Dedifferentiated amniotic fluid mesenchymal stem cell (primary cell): ENCODE results near the gene SERBP1.
"Not testable (repeated sequence)": the region's sequence is repeated elsewhere in the genome, so short reads cannot be mapped to it uniquely, and the experiment has no call there.

Experiments
- DNase-seq: peaks from one replicate; pipeline ENCODE4 v3.0.0-alpha.2; 2016; ENCODE audit errors: extremely low spot score

The SERBP1 gene

DNA sequence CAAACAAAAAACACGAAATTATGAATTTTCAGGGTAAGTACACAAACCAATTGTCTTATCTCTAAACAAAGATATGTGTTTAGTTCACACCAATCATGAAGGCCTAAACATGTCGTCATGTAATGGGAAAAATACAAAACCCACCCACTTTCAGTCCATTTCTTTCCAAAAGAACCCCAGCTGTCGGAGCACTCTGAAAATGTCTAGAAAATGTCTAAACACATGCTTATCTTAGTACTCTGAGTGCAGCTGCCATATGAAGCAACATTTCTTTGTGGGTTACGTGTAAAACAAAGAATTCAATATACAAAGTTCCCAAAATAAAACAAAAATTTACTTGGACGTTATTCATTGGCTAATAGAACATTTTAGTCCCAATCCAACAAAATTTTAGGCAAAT, 22.7 kb downstream of the SERBP1 start:
- DNase-seq: no peak

DNA sequence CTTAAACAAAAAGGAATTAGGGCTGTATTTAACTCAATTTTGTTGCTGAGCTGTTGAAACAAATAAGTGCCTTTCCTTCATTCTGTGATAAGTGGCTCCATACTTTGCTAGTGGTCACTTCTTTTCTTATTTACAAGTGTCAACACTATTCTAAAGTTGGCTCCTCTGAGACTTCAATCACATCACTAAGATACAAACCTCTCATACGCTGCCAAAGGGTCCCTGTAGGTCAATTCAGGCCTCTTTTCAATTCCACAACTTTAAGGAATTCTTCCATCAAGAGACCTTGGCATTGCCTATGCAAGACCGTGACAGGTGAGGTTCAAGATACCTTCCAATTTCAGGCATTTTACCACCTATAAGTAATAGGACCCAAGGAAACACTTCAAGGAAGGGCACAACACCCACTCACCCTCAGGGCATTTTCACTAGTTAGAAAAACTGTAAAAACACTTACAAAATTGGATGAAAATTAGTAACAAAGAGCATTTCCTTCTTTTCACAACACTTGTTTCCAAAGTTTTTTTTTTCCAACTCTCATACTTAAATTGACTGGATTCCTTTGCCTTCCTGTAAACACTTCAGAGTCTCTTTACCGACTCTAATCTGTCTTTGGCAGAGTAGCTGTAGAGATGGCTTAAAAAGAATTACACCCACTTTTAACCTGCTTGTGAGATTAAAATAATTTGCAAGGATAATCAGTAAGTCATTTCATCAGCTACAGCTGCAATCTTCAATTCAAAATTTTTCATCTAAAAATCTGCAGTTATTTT, 24.5 kb downstream of the SERBP1 start:
- DNase-seq: no peak

DNA sequence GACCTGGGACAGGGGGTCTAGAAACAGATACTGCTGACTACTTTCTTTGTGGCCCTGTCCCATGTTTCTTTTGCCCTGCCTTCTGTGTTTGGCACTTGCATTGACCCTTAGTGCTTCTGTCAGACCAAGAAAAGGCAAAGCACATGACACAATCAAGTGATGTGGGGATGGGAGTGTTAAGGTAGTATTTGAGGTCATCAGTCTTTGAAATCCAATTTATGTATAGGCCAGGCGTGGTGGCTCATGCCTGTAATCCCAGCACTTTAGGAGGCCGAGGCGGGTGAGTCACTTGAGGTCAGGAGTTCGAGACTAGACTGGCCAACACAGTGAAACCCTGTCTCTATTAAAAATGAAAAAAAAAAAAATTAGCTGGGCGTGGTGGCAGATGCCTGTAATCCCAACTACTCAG, 26.0 kb downstream of the SERBP1 start:
- no peak for DNase-seq

DNA sequence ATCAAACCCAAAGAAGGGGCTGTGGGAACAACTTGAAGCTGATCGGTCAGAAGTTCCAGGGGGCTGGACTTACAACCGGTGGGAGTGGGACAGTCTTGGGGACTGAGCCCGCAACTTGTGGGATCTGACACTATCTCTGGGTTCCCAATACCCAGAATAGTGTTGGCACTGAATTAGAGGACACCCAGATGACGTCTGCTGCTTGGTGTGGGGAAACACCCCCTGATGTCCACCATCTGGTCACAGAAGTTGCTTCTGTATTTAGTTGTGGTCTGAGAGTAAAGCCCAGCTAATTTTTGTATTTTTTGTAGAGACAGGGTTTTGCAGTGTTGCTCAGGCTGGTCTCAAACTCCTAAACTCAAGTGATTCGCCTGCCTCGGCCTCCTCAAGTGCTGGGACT, 28.8 kb downstream of the SERBP1 start:
- no peak for DNase-seq

DNA sequence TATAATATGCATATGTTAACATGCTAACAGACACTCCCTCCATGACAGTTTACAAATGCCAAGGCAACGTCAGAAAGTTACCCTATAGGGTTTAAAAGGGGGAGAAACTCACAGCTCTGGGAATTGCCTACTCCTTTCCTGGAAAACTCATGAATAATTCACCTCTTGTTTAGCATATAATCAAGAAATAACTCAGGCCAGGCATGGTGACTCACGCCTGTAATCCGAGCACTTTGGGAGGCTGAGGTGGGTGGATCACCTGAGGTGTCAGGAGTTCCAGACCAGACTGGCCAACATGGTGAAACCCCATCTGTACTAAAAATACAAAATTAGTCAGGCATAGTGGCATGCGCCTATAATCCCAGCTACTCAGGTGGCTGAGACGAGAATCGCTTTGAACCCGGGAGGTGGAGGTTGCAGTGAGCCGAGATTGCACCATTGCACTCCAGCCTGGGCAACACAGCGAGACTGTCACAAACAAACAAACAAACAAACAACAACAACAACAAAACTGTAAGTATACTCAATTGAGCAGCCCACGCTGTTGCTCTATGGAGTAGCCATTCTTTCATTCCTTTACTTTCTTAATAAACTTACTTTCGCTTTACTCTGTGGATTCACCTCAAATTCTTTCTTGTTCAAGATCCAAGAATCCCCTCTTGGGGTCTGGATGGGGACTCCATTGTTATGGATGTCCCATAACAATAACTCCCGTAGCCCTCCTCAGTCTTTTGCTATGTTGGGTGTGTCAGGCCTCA, 30.0 kb downstream of the SERBP1 start:
- DNase-seq: not testable (repeated sequence)

DNA sequence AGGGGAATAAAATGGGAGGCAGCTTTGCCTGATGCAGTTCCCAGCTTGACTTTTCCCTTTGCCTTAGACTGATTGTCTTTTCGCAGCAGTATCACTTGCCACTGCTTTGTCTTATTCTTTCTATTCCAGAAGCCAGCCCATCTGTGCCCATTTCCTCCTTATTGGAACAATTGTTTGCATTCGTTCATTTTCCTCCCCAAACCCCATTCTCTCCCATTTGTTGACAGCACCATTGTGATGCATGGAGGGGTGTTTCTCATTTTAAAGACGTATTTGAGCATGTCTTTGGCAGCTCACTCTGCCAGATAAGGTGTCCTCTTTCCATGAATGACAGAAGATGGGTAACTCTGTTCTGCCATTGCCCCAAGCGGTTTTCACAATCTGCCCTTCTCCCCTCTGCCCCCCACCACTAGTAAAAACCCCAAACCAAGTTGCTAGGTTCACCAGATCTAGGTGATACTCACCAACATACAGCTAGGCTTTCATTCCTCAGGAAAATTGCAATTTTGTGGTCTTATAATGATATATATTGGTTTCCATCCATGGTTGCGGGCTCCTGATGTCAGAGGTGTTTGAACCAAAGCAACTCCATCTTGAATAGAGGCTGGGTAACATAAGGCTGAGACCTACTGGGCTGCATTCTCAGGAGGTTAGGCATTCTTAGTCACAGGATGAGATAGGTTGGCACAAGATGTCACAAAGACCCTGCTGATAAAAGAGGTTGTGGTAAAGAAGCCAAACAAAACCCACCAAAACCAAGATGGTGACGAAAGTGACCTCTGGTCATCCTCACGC, 30.8 kb downstream of the SERBP1 start:
- DNase-seq: no peak

DNA sequence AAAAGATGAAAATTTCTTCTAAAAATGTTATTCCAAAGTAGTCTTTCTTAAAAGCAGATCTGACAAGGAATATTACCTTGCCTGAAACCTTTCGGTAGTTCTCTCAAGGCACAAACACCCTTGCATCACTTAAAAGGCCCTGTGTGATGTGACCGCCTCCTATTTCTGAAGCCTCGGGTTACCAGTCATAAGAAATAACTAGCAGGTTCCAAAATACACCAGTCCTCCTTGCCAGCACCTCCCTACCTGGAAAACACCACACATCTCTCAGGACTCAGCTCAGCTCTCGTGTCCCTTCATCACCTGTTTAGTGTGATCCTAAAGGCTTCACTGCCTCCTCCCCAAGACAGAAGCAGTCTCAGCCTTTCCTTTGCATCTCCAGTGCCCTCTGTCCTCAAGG, 35.7 kb downstream of the SERBP1 start:
- DNase-seq: no peak

DNA sequence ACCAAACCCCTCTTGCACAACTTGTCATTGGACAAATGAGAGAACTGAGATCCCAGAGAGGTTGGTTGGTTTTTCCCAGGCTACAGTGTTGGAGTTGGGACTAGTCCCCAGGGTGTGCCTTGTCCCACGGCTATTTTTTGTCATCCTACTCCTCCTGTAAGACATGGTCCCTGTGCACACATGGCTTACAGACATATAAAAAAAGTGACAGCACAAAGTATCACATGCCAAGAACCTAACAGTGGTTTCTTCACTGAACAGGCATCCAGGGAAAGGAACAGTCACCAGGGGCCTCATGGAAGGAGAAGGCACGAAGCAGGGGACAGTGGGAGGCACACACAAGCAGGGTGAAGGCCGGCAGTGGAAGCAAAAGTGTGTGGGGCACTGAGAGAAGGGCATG, 36.5 kb downstream of the SERBP1 start:
- no peak for DNase-seq

DNA sequence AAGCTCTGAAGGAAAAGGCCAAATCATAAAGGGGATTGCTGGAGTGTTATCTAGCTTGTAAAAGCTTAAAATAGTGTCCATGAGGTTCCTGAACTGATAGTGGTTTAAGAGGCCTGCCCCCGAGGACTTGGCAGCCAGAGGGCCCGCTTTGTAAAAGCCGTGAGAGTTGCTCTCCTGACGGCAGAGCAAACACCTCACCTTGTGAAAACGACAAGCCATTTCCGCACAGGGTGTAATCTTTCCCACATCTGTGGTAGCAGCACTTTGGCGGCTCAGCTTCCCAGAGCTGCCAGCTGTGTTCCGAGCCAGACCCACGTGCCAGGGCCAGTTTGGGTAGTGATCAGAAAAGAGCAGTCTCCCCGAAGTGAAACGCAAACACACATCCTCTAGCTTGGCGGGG, 37.0 kb downstream of the SERBP1 start:
- no peak for DNase-seq

DNA sequence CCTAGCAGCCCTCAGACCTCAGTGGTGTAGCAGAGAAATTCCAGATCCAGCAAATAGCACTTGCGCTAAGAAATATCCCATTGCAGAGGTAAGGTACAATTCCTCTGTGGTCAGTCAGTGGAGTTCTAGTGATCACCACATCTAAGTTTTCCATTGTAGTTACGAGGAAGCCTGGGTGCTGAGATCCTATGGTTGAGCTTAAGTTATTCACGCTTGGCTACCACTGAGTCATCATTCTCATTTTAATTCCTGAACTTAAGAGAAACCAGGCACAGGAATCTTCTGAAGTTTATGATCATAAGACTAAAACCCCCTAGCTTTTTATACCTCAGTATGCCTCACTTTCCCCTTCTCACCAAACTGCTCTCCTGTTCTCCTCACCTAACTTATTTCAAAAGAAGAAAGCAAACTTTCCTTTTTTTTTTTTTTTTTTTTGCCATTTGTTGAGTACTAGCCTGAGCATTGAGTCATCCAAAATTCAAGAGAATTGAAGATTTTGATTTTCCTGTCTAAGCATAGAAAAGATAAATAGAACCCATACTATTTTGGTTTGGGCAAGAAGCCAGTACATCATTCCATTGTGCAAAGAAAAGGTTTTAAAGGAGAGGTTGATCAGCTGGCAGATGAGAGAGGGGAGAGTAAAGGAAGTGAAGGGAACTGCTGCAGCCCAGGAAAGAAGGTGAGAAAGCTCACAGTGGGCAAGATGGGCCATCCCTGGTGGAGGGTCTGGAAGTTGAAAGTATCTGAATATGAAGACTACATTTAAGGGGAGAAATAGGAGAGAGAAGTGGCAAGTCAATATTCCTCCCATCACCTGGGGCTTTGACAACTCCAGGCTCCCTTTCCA, 39.9 kb downstream of the SERBP1 start:
- peak; percentile 67 for DNase-seq

DNA sequence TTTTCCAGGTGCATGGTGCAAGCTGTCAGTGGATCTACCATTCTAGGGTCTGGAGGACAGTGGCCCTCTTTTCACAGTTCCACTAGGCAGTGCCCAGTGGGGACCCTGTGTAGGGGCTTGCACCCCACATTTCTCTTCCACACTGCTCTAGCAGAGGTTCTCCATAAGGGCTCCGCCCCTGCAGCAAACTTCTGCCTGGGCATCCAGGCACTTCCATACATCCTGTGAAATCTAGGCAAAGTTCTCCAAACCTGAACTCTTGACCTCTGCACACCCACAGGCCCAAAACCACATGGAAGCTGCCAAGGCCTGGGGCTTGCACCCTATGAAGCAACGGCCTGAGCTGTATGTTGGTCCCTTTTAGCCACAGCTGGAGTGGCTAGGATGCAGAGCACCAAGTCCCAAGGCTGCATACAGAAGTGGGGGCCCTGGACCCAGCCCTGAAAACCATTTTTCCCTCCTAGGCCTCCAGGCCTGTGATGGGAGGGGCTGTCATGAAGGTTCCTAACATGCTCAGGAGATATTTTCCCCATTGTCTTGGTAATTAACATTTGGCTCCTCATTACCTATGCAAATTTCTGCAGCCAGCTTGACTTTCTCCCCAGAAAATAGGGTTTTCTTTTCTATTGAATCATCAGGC, 46.1 kb downstream of the SERBP1 start:
- DNase-seq: no peak

DNA sequence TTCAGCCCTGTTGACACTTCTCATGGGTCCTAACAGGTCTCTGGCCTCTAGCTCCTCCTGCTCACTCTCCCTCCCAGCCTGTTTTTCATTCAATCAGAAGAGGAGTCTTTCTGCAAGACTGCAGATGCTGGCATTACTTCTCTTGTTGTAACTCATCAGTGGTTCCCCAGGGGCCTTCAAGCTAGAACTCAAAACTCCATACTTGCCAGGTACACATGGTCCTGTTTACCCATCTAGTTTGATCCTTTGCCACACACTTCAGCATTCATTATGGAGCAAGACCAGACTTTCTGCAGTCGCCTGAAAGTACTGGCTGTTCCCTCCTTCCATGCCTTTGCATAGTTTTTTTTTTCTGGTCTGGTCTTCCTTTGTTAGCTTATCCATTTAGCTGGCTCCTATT, 47.9 kb downstream of the SERBP1 start:
- no peak for DNase-seq

DNA sequence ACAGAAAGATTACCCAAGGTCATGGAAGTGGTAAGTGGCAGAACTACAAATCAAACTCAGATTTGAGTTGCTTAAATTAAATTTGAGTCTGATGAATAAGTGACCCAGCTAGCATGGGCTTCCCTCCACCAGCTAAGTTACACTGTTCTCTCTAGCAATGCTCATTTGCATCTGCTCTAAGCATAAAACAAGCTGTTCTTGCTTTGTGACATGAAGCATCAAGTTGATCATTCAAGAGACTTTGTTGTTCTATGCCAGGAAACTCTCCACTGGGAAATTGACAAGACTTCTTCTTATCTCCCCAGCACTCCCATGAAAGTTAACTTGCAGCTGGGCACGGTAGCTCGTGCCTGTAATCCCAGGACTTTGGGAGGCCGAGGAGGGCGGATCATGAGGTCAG, 49.0 kb downstream of the SERBP1 start:
- no peak for DNase-seq

DNA sequence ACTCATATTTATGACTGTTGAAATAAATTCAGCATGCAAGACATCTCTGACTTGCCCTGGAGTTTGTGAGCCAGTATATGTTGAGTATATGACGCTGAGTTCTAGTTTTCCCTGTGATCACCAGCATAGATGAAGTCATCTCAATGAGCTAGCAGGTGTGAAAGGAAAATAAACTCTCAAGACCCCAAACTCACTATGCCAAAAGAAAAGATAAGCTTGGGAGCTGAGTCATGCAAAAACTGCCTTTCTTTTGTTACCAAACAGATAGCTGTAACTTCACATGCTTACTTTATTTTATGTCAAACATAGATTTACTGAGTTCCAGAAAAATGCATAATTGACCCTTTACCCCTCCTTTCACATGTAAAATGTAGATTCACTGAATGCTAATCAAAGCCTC, 52.9 kb downstream of the SERBP1 start:
- no peak for DNase-seq

DNA sequence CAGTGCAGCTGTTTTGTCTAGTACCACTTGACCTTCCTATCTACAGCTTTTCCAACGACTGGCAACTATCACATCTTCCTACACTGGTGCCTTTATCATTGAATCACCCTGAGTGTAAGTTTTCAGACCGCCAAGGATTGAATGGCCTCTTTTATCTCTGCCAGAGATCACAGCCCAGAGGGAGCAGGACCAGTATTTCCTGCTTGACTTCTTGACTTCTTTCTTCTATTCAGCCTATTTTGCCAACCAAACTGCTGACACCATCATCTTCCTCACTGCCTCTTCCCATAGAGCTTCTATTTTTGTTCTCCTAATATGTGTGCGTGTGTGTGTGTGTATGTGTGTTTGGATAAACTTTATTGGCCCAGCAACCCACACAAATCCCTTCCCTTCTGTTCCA, 53.8 kb downstream of the SERBP1 start:
- no peak for DNase-seq

DNA sequence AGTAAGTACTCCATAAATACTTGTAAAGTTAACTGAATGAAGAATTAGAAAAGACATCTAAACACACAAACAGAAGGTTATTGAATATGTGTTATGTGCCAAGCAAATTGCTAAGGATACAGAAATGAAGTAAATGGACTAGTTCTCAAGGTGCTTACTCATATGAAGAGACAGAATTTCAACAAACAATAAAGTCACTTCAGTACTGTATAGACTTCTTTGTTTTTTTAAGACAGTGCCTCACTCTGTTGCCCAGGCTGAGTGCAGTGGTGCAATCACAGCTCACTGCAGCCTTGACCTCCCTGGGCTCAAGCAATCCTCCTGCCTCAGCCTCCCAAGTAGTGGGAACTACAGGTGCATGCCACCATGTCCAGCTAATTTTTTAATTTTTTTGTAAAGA, 57.3 kb downstream of the SERBP1 start:
- no peak for DNase-seq

DNA sequence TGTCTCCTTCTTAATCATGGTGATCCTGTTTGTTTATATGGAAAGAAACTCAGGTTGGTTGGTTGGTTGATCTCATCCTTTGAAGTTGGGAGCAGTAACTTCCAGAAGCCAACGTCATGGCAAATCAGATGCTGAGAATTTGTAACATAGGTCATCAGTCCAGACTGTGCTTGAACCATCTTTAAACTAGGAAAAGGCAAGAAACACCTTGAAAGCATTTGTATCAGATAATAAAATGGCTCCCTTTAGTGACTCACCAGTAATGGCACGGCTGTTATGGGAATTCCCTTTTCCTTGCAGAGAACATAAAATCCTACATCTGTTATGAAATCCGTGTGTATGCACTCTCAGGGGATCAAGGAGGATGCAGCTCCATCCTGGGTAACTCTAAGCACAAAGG, 58.1 kb downstream of the SERBP1 start:
- no peak for DNase-seq

DNA sequence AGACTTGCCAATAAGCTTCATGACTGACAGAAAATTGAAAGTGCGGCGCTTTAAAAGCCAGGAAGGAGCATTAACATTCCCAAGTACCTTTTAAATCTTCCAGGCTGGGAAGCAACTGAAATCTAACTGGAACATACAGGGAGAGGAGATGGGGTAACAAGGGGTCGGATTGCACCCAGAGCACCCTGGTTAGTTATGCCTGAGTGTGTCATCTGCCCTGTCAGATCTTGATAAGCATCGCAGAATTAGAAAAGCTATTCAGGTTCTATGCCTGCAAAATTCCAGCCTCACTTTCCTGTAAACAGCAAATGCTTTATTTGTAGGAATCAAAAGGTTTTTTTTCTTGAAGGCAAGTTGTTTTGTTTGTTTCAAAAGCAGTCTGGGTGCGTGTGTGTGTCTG, 58.5 kb downstream of the SERBP1 start:
- DNase-seq: no peak

DNA sequence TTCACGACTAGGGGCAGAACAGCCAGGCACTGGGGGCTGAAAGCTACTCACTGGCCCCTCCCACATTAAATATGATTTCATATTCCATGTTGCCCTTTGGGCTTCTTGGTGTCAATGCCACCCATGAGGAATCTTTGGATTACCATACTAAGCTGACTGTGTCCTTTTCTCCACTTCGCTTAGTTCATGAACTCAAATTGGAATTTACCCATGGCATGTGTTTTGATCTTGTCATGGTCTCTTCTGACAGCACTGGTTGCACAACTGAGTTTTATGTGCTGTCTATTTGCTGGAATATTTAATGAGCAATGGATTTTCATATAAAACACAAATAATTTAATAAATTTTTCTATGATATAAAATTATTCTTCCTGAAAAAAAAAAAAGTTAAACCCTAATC, 59.2 kb downstream of the SERBP1 start:
- no peak for DNase-seq

DNA sequence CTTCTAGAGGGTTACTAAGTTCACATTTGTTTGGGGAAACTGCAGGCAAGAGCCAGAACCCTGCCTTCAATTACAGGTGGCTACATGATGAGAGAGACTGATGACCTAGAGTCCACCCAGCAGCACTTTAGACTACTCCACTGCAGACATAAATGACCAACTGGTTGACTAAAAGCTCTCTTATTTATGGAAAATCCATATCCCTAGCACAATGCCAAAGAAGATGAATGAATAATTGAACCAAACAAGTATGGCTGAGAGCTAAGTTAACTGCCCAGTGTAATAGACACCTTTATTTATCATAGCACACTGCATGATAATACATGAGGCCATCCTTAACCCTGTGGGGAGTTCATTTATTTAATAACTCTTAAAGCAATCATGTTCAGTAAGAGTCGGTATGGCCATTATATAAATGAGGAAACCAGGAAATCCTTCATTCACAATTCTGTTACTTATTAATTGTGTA, 62.1 kb downstream of the SERBP1 start:
- no peak for DNase-seq

DNA sequence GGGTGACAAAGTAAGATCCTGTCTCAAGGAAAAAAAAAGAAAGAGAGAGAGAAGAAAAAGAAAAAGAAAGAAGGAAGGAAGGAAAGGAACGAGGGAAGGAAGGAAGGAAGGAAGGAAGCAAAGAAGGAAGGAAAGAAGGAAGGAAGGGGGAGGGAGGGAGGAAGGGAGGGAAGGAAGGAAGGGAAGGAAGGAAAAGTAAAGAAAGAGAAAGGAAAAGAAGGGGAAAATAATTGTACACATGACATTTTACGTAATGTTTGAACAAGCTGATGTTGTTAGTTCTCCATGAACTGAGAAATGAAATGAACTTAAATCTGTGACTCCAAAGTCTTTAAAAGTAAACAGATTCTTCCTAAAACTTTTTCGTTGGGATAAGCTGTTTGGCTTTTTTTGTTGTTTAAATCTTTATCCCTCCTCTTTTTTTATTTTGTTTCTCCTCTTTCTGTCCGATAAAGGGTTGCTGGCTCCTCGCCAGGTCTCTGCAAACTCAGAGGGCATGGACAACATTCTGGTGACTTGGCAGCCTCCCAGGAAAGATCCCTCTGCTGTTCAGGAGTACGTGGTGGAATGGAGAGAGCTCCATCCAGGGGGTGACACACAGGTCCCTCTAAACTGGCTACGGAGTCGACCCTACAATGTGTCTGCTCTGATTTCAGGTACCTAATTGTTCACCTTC, 62.7 kb downstream of the SERBP1 start:
- no peak for DNase-seq
